Measurements from ENCODE around the gene TSC1. TPM values are rescaled to one million over a fixed set of nuclear protein-coding genes. Genes with fewer than 3 reads are reported as not detected.

TSC1 gene
- polyA plus RNA-seq, 3 donors = 3.3 to 43.0 (median 5.8) TPM

- Histone ChIP-seq H3K4me3 (replicated peaks in 1 of 3; ENCODE audit: low read depth in 2 of 3, low read length in 3 of 3) (no peak overlapping the region), H3K79me2 (ENCODE audit: insufficient read depth, low read length) (no peaks in the 10 kb centered on the region), H3K4me2 (replicated peaks; ENCODE audit: extremely low read depth, low read length, poor library complexity, severe bottlenecking) (no peak overlapping the region), H3K9ac (ENCODE audit: insufficient read depth, low read length, poor library complexity, severe bottlenecking) (no peak overlapping the region), H3K4me1 (ENCODE audit: control insufficient read depth in 1 of 2, insufficient read depth in 2 of 2, low read length in 2 of 2) (peaks cover 3 to 5% of the 10 kb centered on the region in 2 donors), H3K27me3 (ENCODE audit: control insufficient read depth in 2 of 2, insufficient read depth in 2 of 2, low read length in 2 of 2) (peaks cover 0 to 9% of the 10 kb centered on the region in 2 donors), H3K36me3 (replicated peaks in 1 of 2; ENCODE audit: control insufficient read depth in 1 of 2, insufficient read depth in 2 of 2, low read length in 2 of 2) (no peaks in the 10 kb centered on the region), H2AFZ (ENCODE audit: insufficient read depth, low read depth, low read length, poor library complexity, severe bottlenecking) (no peak overlapping the region), H3K9me3 (replicated peaks in 1 of 2; ENCODE audit: control insufficient read depth in 1 of 2, insufficient read depth in 1 of 2, low read length in 2 of 2) (no peaks in the 10 kb centered on the region), H3K27ac (ENCODE audit: low read depth in 1 of 2, low read length in 2 of 2) (no peak overlapping the region), H4K20me1 (ENCODE audit: insufficient read depth, low read length) (no peaks in the 10 kb centered on the region)
- Mint-ChIP-seq H3K27me3 (ENCODE audit: low read depth in 3 of 3) (peaks cover 5 to 50% (median 7%) of the 10 kb centered on the region in 3 donors), H3K36me3 (no peaks in the 10 kb centered on the region), H3K9me3 (peaks cover 0 to 2% (median 0%) of the 10 kb centered on the region in 7 donors), H3K4me1 (peaks cover 10% of the 10 kb centered on the region), H3K27ac (peak overlapping the region in 1 of 7 donors; percentile 1), H3K4me3 (no peak overlapping the region)
- intact Hi-C loops (cut with micrococcal nuclease) = no loop called here
- TF ChIP-seq CTCF (IDR thresholded peaks at IDR 0.05) = no peak
- WGBS (ENCODE audit: insufficient coverage) = 100% methylated on average over 6 of the region's 23 CpGs
- DNase-seq = no peak
Observed at GRCh38 chr9:132989414-132989996, 45.1 kb upstream of the TSC1 start.

GRCh38 chr9:132989014-132989310, 44.5 kb upstream of the TSC1 start:
- Mint-ChIP-seq H3K4me1 (peaks cover 7% of the 10 kb centered on the region), H3K4me3 (no peak overlapping the region), H3K36me3 (no peaks in the 10 kb centered on the region), H3K9me3 (peaks cover 0 to 2% (median 0%) of the 10 kb centered on the region in 7 donors), H3K27me3 (ENCODE audit: low read depth in 3 of 3) (peaks cover 7 to 51% (median 7%) of the 10 kb centered on the region in 3 donors), H3K27ac (no peak overlapping the region)
- Histone ChIP-seq H3K27me3 (ENCODE audit: control insufficient read depth in 2 of 2, insufficient read depth in 2 of 2, low read length in 2 of 2) (peaks cover 0 to 6% of the 10 kb centered on the region in 2 donors), H3K4me1 (ENCODE audit: control insufficient read depth in 1 of 2, insufficient read depth in 2 of 2, low read length in 2 of 2) (no peaks in the 10 kb centered on the region), H3K9ac (ENCODE audit: insufficient read depth, low read length, poor library complexity, severe bottlenecking) (no peak overlapping the region), H3K9me3 (replicated peaks in 1 of 2; ENCODE audit: control insufficient read depth in 1 of 2, insufficient read depth in 1 of 2, low read length in 2 of 2) (no peaks in the 10 kb centered on the region), H2AFZ (ENCODE audit: insufficient read depth, low read depth, low read length, poor library complexity, severe bottlenecking) (no peak overlapping the region), H3K27ac (ENCODE audit: low read depth in 1 of 2, low read length in 2 of 2) (no peak overlapping the region), H3K36me3 (replicated peaks in 1 of 2; ENCODE audit: control insufficient read depth in 1 of 2, insufficient read depth in 2 of 2, low read length in 2 of 2) (no peaks in the 10 kb centered on the region), H3K4me3 (replicated peaks in 1 of 3; ENCODE audit: low read depth in 2 of 3, low read length in 3 of 3) (no peak overlapping the region), H4K20me1 (ENCODE audit: insufficient read depth, low read length) (no peaks in the 10 kb centered on the region), H3K4me2 (replicated peaks; ENCODE audit: extremely low read depth, low read length, poor library complexity, severe bottlenecking) (no peak overlapping the region), H3K79me2 (ENCODE audit: insufficient read depth, low read length) (no peaks in the 10 kb centered on the region)
- no peak for DNase-seq
- TF ChIP-seq CTCF (IDR thresholded peaks at IDR 0.05) = no peak
- 98% methylated on average over 13 of the region's 13 CpGs for WGBS (ENCODE audit: insufficient coverage)
- intact Hi-C loops (cut with micrococcal nuclease) = no loop called here
